ENCODE results near the gene SORBS1.

DNA sequence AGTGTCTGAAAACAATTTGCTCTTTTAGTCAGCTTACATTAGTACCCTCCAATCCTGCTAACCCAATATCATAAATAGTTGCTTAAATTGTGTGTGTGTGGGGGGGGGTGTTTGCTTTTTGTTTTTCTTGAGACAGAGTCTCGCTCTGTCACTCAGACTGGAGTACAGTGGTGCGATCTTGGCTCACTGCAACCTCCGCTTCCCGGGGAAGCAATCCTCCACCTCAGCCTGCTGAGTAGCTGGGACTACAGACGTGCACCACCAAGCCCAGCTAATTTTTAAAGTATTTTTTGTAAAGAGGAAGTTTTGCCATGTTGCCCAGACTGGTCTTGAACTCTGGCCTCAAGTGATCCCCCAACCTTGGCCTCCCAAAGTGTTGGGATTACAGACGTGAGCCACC is 196.8 kb downstream of the SORBS1 start:
- TF ChIP-seq, protein P1, sequence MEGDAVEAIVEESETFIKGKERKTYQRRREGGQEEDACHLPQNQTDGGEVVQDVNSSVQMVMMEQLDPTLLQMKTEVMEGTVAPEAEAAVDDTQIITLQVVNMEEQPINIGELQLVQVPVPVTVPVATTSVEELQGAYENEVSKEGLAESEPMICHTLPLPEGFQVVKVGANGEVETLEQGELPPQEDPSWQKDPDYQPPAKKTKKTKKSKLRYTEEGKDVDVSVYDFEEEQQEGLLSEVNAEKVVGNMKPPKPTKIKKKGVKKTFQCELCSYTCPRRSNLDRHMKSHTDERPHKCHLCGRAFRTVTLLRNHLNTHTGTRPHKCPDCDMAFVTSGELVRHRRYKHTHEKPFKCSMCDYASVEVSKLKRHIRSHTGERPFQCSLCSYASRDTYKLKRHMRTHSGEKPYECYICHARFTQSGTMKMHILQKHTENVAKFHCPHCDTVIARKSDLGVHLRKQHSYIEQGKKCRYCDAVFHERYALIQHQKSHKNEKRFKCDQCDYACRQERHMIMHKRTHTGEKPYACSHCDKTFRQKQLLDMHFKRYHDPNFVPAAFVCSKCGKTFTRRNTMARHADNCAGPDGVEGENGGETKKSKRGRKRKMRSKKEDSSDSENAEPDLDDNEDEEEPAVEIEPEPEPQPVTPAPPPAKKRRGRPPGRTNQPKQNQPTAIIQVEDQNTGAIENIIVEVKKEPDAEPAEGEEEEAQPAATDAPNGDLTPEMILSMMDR (IDR thresholded peaks at IDR 0.05): no peak
- TF ChIP-seq POLR2A (IDR thresholded peaks at IDR 0.05): no peak

Measured in body of pancreas (tissue), 4 donors.